Neural cell (in vitro differentiated cells): Measurements from ENCODE around the gene PPM1L.

ENCODE experiments used
- EZH2 ChIP-seq: fragments of 200-600, 300-800 bp; shearing (Covaris generic), sonication (generic); IDR thresholded peaks from 2 replicates; pipeline ENCODE4 v1.6.1; 2014; ENCODE audit warnings: antibody characterized with exemption, low read length, borderline replicate concordance, mild to moderate bottlenecking; ENCODE audit not compliant: insufficient read depth, poor library complexity, severe bottlenecking
- MXI1 ChIP-seq: fragments of 450-650 bp; conservative IDR thresholded peaks from 2 replicates; pipeline ENCODE4 v1.6.1; 2014; ENCODE audit warnings: antibody characterized with exemption, mild to moderate bottlenecking; ENCODE audit not compliant: poor library complexity, severe bottlenecking
- POLR2AphosphoS5 ChIP-seq: IDR thresholded peaks from 2 replicates; pipeline ENCODE4 v1.6.1; 2012
- SMC3 ChIP-seq: fragments of 450-650 bp; conservative IDR thresholded peaks from 2 replicates; pipeline ENCODE4 v1.6.1; 2014; ENCODE audit warnings: antibody characterized with exemption, mild to moderate bottlenecking, moderate library complexity; ENCODE audit not compliant: poor library complexity
- TF ChIP-seq, protein P1 (sequence below): fragments of 450-650 bp; IDR thresholded peaks from 2 replicates; pipeline ENCODE4 v1.5.1; 2014; ENCODE audit warnings: antibody characterized with exemption, mild to moderate bottlenecking, moderate library complexity; ENCODE audit not compliant: poor library complexity, severe bottlenecking
- TF ChIP-seq, protein P2 (sequence below): IDR thresholded peaks from 2 replicates; pipeline ENCODE4 v1.6.1; 2012; ENCODE audit warnings: borderline replicate concordance

DNA sequence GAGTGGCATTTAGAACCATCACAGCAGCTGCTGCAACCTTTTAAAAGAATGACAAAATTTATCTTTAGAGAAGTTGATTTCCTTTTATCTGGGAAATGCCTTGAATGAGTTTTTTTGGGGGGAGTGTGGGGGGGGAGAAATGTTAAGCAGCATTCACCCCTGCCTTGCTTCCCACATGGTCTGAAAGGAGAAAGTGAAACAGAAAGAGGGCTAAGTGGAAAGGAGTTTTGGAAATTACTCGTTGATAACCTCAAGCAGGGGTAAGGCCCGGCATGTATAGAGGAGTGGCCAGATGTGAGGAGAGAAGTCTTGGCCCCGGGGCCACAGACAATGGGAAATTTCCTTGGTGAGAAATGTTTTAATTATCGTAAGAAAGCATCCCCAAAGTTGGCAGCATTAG is 325.6 kb downstream of the PPM1L start:
- TF ChIP-seq, protein P1, sequence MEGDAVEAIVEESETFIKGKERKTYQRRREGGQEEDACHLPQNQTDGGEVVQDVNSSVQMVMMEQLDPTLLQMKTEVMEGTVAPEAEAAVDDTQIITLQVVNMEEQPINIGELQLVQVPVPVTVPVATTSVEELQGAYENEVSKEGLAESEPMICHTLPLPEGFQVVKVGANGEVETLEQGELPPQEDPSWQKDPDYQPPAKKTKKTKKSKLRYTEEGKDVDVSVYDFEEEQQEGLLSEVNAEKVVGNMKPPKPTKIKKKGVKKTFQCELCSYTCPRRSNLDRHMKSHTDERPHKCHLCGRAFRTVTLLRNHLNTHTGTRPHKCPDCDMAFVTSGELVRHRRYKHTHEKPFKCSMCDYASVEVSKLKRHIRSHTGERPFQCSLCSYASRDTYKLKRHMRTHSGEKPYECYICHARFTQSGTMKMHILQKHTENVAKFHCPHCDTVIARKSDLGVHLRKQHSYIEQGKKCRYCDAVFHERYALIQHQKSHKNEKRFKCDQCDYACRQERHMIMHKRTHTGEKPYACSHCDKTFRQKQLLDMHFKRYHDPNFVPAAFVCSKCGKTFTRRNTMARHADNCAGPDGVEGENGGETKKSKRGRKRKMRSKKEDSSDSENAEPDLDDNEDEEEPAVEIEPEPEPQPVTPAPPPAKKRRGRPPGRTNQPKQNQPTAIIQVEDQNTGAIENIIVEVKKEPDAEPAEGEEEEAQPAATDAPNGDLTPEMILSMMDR: no peak
- TF ChIP-seq POLR2AphosphoS5 (no peak), EZH2 (no peak), MXI1 (no peak), SMC3 (no peak)
- TF ChIP-seq, protein P2, sequence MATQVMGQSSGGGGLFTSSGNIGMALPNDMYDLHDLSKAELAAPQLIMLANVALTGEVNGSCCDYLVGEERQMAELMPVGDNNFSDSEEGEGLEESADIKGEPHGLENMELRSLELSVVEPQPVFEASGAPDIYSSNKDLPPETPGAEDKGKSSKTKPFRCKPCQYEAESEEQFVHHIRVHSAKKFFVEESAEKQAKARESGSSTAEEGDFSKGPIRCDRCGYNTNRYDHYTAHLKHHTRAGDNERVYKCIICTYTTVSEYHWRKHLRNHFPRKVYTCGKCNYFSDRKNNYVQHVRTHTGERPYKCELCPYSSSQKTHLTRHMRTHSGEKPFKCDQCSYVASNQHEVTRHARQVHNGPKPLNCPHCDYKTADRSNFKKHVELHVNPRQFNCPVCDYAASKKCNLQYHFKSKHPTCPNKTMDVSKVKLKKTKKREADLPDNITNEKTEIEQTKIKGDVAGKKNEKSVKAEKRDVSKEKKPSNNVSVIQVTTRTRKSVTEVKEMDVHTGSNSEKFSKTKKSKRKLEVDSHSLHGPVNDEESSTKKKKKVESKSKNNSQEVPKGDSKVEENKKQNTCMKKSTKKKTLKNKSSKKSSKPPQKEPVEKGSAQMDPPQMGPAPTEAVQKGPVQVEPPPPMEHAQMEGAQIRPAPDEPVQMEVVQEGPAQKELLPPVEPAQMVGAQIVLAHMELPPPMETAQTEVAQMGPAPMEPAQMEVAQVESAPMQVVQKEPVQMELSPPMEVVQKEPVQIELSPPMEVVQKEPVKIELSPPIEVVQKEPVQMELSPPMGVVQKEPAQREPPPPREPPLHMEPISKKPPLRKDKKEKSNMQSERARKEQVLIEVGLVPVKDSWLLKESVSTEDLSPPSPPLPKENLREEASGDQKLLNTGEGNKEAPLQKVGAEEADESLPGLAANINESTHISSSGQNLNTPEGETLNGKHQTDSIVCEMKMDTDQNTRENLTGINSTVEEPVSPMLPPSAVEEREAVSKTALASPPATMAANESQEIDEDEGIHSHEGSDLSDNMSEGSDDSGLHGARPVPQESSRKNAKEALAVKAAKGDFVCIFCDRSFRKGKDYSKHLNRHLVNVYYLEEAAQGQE: no peak
